ES-I3 (cell line): Measurements from ENCODE around the gene ICAM2.

Experiments used
- H3K36me3 ChIP-seq: 2 replicates; pipeline ENCODE4 v1.6.1; 2013; ENCODE audit warnings: mild to moderate bottlenecking, low read length, control low read depth, moderate library complexity; ENCODE audit not compliant: insufficient read depth
- H3K4me1 ChIP-seq: 2 replicates; pipeline ENCODE4 v1.6.1; 2013; ENCODE audit warnings: mild to moderate bottlenecking, control low read depth, low read length; ENCODE audit not compliant: insufficient read depth
- H3K9ac ChIP-seq: 2 replicates; pipeline ENCODE4 v1.6.1; 2013; ENCODE audit warnings: low read depth, mild to moderate bottlenecking, low read length, moderate library complexity
- H3K9me3 ChIP-seq: 2 replicates; pipeline ENCODE4 v1.6.1; 2013; ENCODE audit warnings: mild to moderate bottlenecking, low read length, moderate library complexity; ENCODE audit not compliant: control insufficient read depth, insufficient read depth

The ICAM2 gene

DNA sequence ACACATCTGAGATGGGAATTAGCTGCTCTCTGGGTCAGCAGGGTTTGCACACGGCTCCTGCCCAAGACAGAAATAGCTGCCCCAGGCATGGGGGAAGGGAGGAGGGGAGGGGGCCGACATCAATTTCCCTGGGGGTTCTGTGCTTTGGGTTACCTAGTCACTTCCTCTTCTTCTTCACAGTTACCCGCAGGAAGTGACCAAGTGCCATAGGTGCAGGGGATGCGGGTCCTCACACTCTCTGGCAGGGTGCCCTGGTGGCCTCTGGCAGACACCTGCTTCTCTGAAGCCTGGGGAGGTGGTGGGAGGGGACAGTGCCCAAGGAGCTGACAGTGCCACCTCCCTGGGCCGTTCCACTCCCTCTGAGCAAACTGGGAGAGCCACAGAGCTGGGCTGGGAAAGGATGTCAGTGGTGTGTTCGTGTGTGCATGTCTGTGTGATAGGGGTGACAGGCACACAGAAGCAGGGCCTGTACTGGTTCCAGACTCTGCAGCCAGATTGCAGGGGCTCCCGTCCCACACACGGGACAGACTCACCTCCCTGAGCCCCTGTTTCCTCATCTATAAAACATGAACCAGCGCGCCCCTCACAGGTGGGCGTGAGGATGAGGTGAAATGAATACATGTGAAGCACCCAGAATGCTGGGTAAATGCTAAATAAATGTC is 65.9 kb downstream of the ICAM2 start:
- Histone ChIP-seq H3K4me1 (peaks cover 17% of the 10 kb centered on the region; the same call in 1 of the 2 replicates), H3K36me3 (no peaks in the 10 kb centered on the region), H3K9ac (no peak overlapping the region), H3K9me3 (no peaks in the 10 kb centered on the region)
